GM12874 (cell line): Measurements from ENCODE around the gene GNAQ.

Experiments used
- CTCF ChIP-seq: IDR thresholded peaks from 2 replicates; pipeline ENCODE4 v1.5.1; 2011; ENCODE audit warnings: low read depth, mild to moderate bottlenecking, control low read depth, low read length, moderate library complexity; ENCODE audit not compliant: insufficient read depth

The GNAQ gene

GRCh38 chr9:78031444-78031892 lies at the start of gene GNAQ:
Gene GNAQ, minus strand, starts transcription at chr9:78031811. Its CDS starts 576 bp downstream, at chr9:78031235.
- no peak for TF ChIP-seq CTCF

- TF ChIP-seq CTCF: no peak
Measured at GRCh38 chr9:78074385-78075291, 43.0 kb upstream of the GNAQ start.

GRCh38 chr9:78073722-78074121 lies 42.1 kb upstream of the GNAQ start:
- TF ChIP-seq CTCF: no peak

- no peak for TF ChIP-seq CTCF
Measured at GRCh38 chr9:78072586-78073199, 41.1 kb upstream of the GNAQ start.

GRCh38 chr9:78070521-78070920 lies 38.9 kb upstream of the GNAQ start:
- TF ChIP-seq CTCF: no peak

- no peak for TF ChIP-seq CTCF
Measured at GRCh38 chr9:78064075-78064474, 32.5 kb upstream of the GNAQ start.

GRCh38 chr9:78062710-78063109 lies 31.1 kb upstream of the GNAQ start:
- no peak for TF ChIP-seq CTCF
